GM18520 (cell line): ENCODE data around the gene IFI27L2.

Experiments used
- ATAC-seq: cut with Tn5 transposase; IDR thresholded peaks from one replicate; pipeline ENCODE4 v1.9.1; 2021; ENCODE audit not compliant: unreplicated experiment

The IFI27L2 gene

DNA sequence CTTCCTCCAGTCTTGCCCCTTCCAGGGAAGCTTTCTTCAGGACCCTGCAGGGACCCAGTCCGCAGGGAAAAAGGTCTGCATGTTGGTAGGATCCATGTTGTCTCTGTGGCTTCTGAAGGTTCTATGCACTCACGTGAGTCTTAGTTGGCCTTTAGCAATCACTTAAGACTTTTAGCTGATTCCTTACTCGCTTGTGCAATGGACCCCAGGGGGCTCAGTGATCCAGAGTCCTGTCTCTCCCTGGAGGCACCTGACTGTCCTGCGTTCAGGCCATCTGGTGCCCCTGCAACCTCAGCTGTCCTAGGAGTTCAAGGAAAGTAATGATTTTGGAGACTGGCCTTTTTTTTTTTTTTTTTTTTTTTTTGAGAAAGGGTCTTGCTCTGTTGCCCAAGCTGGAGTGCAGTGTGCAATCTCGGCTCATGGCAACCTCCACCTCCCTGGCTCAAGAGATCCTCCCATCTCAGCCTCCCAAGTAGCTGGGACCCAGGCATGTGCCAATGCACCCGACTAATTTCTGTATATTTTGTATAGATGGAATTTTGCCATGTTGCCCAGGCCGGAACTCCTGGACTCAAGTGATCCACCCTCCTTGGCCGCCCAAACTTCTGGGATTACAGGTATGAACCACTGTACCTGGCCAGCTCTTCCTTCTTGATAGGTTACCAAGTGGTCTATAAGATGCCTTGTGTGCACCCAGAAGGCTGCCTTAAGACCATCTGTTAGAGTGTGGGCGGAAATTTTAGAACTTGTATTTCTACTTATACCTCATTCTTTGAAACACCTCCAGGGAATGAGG, 4.6 kb downstream of the IFI27L2 start:
- no peak for ATAC-seq

DNA sequence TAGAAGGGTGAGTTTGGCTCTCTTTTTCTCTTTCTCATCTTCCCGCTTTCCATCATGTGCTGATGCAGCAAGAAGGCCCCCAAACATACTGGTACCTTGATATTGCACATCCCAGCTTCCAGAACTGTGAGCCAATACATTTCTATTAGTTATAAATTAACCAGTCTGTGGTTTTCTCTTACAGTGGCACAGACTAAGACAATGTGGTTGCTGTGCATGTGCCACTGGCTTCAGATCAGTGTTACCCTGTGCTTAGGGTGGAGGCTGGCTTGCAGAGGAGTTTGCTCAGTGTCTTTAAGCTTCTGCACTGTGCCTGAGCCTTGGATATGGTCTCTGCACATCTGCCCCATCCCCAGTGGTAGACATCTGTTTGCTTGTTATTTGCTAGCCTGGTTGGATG, 5.5 kb downstream of the IFI27L2 start:
- ATAC-seq, result no peak

DNA sequence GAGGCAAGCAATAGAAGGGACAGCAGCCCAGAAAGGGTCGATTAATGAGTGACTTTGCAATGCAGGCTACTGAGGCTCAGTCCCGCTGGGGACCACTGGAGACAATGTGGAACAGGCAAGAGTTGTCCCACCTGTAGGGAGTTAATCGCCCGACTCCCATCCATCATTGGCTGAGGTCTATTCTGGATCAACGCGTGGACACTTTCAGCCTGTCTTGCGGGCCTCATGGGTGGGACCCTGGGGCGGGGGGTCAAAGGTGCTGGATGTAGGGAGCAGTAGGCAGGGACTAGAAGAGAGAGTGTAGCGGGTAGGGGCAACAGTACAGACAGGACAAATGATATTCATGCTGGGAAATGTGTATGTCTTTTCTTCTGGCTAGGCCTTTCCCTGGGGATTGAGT, 6.1 kb downstream of the IFI27L2 start:
- ATAC-seq, result no peak

DNA sequence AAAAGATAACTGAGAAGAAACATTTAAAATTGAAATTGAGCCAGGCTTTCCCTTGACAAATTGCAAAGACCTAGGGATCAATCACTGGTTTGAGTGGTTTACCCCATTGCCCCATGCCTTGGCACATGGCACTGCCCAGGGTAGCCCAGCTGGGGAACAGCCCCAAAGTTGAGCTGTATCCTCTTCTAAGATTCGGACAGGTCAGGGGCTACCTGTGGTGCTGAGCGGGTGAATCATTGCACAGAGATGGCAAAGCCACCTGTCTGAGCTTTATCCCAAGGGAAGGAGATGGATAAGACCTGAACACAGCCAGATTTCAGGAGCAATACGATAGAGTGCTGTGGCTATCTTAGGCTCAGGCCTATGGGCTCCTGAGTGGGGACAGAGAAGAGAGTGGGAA, 7.0 kb downstream of the IFI27L2 start:
- no peak for ATAC-seq

DNA sequence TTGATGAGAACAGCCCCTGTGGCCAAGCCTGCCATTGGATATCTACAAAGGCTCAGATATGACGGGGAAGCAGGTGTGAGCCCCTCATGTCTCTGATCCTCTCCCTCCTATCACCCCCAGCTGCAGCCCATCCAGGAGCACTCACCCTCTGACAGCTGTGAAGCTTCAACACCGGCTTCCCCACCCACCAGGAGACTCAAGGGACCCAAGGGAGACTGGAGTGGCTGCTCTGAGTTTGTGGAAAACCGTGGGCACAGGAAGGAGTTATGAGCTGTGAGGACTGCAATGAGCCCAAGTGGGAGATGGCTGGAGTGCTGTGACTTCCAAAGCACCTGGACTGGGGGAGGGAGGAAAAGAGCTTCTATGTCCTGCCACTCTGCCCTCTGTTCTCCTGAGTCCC, 7.9 kb downstream of the IFI27L2 start:
- ATAC-seq, result no peak

DNA sequence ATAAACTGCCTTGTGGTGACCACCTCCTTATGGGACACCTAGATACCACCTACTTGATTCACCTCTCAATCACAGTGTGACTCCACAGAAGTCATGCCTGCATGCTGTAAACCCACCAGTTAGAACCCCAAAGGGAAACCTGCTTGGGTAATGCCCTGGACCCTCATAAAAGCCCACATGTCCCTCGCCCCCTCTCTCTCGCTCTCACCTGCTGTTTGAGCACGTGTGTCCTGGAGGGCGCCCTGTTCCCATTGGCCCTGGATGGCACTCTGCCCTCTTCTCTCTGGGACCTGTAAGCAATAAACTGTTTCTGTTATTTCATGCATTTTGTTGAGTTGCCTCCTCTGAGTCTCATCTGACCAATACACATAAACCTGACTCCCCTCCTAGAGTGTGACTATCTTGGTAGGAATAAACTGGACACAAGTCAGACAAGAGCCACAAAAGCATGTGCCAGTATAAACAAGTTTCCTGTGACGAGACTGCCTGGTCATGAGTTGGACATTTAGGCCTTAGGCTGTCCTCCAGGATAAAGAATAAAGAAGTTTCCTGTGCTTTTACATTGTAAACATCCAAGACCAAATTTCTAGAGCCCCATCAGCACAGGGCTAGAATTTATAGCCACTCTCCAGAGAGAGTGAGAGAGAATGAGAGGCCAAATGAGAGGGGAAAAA, 8.6 kb downstream of the IFI27L2 start:
- no peak for ATAC-seq

DNA sequence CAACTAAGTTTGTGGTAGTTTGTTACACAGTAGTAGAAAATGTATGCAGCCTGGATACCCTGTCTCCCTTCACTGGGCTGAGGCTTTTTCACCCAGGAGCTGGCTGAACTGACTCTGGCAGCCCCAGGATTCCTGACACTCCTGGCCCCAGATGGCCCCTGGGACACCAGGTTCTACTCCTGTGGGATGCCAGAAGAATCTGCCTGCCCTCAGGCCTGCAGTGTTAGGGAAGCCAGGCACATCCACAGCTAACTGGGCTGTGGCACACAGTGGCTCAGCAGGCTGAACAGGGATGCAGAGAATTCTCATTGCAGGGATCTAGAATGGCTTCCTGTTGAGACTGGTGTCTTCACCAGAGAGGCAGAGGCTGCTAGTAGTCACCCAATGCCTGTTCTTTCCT, 10.3 kb downstream of the IFI27L2 start:
- no peak for ATAC-seq

DNA sequence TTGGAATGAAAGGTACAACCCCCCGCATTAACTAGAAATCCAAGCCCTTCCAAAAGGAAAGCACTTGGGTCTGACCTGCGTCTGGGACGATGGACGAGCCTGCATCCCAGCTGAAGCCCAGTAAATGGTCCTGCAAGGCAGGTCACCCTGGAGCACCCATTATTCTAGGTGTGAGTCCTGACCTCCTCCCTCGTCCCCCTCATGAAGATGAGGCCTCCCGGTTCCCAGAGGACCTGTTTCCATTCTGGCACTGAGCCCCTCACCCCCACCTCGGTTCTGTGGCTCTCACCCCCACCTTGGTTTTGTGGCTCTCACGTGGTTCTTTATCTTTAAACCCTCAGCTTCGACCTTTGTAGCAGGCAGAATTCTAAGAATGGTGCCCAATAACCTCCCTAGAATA, 11.5 kb downstream of the IFI27L2 start:
- no peak for ATAC-seq

DNA sequence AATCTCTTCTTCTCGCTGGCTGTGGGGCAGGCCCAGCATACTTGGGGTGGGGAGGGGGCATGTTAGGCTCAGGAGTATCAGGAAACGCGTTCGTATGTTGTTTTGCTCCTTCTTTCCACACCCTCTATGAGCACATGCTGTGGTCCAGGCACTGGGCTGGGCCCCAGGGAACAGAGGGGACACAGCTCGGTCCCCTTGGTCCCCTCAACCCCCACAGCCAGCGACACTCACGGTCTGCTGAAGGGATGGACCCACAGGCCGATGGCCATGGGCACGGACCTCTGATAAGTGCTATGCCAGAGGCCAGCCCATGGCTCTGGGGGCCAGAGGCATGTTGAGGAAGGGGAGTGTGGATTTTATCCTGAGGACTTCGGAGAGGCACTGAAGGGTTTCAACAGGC, 12.7 kb downstream of the IFI27L2 start:
- ATAC-seq, result no peak

DNA sequence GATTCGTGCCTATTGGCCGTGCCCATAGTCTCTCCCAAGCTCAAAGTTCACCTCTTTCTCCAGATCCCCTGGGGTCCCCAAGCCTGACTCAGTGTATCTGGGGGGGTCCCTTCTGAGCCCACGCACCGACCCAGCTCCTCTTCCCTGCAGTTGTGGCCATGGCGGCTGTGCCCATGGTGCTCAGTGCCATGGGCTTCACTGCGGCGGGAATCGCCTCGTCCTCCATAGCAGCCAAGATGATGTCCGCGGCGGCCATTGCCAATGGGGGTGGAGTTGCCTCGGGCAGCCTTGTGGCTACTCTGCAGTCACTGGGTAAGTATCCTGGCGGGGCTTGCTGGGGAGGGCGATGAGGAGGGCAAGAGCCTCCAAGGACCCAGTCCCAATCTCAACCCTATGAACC, 13.8 kb downstream of the IFI27L2 start:
- ATAC-seq, result no peak

DNA sequence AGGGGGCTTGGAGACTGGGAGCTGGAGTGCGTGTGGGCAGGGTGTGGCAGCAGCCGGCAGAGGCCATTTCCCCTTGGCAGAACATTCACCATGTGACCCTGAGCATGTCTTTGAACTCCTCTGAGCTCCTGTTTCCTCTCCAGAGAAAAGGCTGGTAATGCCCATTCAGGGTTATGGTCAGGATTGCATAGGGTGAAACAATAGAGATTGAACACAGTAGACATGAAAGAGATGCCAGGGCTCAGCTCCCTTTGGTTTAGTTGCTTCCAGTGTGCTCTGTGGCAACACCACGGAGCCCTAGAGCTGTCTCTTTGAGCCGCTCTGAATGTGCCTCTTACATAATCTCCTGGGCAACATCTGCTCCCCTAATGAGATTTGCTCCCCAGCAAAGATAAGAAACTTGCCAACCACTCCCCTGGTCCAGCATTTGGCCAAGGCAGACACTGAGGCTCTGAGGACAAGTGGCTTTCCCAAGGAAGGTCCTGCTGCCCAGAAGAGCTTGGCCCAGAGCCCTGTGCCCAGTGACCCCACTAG, 14.3 kb downstream of the IFI27L2 start:
- ATAC-seq, result no peak

DNA sequence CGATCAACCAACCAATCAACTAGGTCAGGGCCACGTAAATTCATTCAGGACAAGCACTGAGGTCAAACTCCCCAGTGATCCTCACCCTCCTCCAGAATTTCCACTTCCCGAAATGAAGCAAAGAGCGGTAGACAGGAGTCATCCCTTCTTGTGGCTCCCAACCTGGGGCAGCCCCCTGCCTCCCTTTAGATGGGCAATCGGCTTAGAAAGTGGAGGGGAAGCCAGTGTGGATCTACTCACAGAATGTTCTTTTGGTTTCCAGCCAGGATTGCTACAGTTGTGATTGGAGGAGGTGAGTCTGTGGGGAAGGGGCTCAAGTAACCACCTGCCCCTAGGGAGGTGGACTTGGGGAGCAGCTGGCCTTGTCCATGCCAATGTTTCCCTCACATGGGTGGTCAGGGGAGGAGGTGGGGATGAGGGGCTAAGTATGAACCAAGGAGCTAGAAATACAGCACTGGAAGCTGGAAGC, 14.8 kb downstream of the IFI27L2 start:
- ATAC-seq, result no peak

DNA sequence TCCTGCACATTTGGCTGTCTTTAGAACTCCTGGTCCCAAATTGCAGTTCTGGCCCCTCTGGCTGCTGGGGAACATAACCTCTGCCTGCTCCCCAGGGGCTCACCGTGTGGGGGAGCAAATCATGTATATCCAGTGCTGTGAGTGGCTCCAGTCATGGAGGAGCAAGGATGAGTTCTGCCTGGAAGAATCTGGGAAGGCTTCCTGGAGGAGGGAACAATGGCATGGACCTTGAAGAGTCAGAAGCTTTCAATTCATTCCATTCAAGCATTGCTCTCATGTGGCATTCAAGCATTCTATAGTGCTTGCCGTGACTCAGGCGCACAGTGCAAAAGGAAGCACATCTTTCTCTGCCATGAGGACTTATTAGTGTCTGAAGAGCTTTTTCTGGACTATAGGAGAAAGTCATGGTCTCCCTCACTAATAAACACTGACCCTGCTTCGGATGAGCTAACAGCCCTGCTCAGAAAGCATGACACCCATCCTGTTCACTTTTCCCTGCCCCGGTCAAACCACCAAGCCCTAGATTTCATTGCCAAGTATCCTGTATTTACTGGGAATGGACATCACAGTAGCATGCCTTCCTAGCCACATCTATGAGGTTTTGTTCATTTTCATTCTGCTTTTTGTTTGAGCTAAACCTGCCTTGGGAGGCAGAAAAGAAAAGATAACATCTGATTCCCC, 15.4 kb downstream of the IFI27L2 start:
- ATAC-seq, result no peak

DNA sequence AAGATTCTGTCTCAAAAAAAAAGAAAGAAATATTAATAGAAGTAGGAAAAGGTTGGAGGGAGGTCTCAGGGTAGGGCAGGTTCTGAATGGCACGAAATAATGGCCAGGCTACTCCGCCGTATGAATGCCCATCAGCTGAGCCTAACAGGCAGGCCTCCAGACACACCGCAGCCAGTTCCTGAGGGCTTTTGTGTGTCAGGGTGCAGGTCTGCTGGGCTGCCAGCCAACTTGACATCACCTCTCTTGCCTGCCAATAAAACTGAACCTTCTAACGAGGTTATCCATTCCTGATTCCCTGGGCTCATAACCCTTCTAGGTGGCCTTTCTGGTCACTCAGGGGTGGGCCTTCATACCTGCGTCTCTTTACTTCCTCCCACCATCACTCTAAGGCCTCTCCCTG, 15.9 kb downstream of the IFI27L2 start:
- ATAC-seq, result no peak

DNA sequence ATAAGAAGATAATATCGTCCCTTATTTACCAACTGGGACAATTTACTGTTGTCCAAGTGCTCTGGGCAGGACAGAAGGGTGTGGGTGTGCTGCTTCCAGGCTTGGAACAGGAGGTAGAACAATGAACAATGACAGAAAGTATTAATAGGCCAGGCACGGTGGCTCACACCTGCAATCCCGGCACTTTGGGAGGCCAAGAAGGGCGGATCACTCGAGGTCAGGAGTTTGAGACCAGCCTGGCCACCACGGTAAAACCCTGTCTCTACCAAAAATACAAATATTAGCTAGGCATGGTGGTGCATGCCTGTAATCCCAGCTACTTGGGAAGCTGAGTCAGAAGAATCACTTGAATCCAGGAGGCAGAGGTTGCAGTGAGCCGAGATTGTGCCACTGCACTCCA, 16.3 kb downstream of the IFI27L2 start:
- ATAC-seq, result no peak

DNA sequence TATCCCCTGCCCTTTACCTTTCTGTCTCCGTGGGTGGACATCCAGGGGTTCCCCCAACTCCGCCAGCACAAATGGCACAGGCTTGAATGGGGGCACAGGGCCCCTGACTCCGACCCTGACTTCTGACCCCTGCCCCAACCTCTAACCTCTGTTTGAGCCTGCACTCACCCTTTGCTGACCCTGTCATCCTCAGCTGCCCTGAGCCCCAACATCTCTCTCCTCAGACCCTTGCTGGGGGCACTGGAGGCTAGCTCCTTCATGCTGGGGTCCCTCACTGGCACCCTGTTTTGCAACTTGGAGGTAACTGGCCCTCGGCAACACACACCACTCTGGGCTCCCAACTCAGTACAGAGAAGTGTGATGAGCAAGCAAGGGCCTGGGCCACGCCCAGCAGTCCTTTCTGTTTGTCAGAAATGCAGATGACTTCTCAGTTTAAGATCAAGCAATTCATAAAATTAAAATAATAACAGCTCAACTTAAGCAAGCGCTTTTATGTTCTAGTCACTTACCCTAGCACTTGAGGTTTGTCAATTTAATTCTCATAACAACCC, 16.8 kb downstream of the IFI27L2 start:
- no peak for ATAC-seq

DNA sequence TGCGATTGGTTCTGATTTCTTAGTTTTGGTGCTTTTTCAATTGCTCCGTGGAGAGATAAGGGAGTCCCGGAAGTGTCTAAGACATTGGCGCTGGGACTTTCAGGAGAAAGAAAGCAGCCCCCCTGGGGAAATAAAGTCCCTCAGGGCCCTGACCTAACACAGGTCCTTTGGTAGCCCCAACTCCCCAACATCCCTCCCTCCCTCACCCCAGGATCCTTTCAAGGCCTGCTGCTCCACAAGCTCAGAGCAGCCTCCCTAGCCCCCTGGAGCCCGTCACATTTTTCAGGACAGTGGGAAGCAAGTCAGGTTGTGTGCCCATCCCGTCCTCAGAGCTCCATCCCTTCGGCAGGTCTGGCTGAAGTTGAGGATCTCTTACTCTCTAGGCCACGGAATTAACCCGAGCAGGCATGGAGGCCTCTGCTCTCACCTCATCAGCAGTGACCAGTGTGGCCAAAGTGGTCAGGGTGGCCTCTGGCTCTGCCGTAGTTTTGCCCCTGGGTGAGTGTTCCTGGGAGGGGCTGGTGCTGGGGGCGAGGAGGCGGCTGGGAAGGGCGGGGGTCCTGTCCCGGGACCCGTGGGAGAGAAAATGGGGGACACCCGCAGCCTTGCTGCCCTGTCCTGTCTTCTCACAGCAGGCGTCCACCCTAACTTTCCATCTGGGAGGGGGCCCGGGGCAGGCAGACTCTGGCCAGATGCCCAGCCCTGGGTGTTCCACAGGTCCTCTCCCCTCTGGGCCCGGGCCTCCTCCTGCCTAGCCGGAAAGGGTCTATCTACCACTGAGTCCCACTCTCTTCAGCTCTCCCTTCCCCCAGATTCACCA, 17.9 kb downstream of the IFI27L2 start:
- ATAC-seq, result no peak

DNA sequence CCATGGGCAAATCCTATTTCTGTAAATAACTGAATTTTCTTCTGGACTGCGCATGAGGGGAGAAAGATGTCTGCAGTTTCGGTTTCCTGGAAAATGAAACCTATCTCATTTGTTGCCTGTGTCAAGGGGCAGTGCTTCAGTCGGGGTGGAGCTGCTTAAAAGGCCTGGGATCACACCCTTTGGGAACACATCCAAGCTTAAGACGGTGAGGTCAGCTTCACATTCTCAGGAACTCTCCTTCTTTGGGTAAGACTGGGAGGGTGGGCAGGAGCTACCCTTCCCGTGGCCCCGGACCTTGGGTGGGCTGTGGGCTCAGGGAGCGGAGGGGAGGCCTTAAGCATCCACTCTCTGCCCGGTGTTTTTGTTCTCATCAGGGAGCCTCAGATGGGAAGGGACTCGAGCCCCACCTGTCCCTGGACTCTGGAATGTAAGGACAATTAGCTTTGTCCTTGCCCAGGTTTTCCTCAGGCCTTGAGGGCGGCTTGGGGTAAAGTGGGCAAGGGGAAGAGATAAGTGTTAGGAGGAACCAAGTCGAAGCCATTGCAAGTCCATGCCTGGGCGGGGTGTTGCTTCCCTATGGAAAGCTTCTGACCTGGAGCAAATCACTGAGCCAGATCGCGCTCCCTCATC, 18.7 kb downstream of the IFI27L2 start, which contains the start of gene IFI27:
Gene IFI27 (plus strand): TSS at position 185 of the 630 bp plus-strand sequence.
- no peak for ATAC-seq

DNA sequence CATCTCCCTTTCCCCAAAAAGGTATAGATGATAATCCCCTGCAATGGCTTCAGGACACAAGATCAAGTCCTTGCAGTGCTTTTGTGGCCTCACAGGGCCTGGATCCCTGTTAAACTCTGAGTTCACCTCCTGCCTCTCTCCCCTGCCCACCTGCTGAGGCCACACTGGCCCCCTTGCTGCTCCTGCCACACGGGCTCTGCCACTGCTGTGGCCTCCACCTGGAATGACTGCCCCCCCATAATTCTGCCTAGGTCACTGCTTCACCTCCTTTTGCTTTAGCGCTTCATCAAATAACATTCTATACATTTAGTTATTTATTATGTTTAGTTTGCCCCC, 19.5 kb downstream of the IFI27L2 start:
- no peak for ATAC-seq

DNA sequence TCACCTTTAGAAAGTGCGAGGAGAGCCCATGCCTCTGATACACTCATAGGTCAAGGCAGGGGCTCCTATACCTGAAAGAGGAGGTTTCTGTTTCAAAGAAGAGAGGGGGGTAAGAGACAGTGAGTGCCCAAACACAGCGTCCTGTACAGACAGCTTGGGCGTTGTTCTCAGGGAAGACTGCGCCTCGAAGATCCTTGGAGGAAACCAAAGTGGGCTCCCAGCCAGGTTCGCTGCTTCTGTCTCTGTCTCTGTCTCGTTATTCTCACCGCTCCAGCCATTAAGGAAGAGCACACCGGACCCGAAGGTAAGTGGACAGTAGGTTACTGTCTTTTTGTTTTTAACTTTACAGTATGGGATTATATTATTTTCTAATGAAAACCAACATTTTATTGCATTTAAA, 24.7 kb downstream of the IFI27L2 start:
- no peak for ATAC-seq
